SK-N-SH treated with all-trans-retinoic acid at 6 μM for 48 hours (cell line): ENCODE results near the gene PAXIP1.

Source experiments
- ATAC-seq: fragments of 200-7000 bp; cut with Tn5 transposase; 3 replicates; pipeline ENCODE4 v1.9.1; 2020; ENCODE audit warnings: mild to moderate bottlenecking, moderate library complexity
- ARNTL ChIP-seq: fragments of 450-650 bp; formaldehyde crosslinking; IDR thresholded peaks from 2 replicates; pipeline ENCODE4 v1.5.0; 2020; ENCODE audit warnings: low read depth, mild to moderate bottlenecking, moderate library complexity, borderline replicate concordance
- CREB5 ChIP-seq: fragments of 250-450 bp; sonication (Bioruptor Pico); IDR thresholded peaks from 2 replicates; pipeline ENCODE4 v1.5.1; 2020; ENCODE audit warnings: low read depth, mild to moderate bottlenecking, moderate library complexity
- CSDC2 ChIP-seq: fragments of 250-450 bp; sonication (Bioruptor Pico); IDR thresholded peaks from 2 replicates; pipeline ENCODE4 v1.5.0; 2020; ENCODE audit warnings: mild to moderate bottlenecking, moderate library complexity
- CSRNP3 ChIP-seq: fragments of 250-450 bp; sonication (Bioruptor Pico); IDR thresholded peaks from 2 replicates; pipeline ENCODE4 v1.5.1; 2021; ENCODE audit warnings: mild to moderate bottlenecking, moderate library complexity
- ESRRG ChIP-seq: fragments of 250-450 bp; sonication (Bioruptor Pico); IDR thresholded peaks from 2 replicates; pipeline ENCODE4 v1.6.1; 2021; ENCODE audit warnings: mild to moderate bottlenecking
- GLIS3 ChIP-seq: fragments of 250-450 bp; sonication (Bioruptor Pico); IDR thresholded peaks from 2 replicates; pipeline ENCODE4 v1.5.0; 2020; ENCODE audit warnings: mild to moderate bottlenecking, moderate library complexity
- ISL1 ChIP-seq: fragments of 250-450 bp; sonication (Bioruptor Pico); IDR thresholded peaks from 2 replicates; pipeline ENCODE4 v2.1.2; 2022; ENCODE audit warnings: mild to moderate bottlenecking, moderate library complexity
- OSR1 ChIP-seq: fragments of 250-450 bp; sonication (Bioruptor Pico); IDR thresholded peaks from 2 replicates; pipeline ENCODE4 v1.8.0; 2022; ENCODE audit warnings: moderate library complexity, mild to moderate bottlenecking, inconsistent platforms
- PATZ1 ChIP-seq: fragments of 250-450 bp; sonication (Bioruptor Pico); IDR thresholded peaks from 2 replicates; pipeline ENCODE4 v1.8.0; 2020; ENCODE audit warnings: mild to moderate bottlenecking, moderate library complexity, borderline replicate concordance
- POU6F1 ChIP-seq: fragments of 250-450 bp; sonication (Bioruptor Pico); IDR thresholded peaks from 2 replicates; pipeline ENCODE4 v1.8.0; 2021; ENCODE audit warnings: low read depth, mild to moderate bottlenecking, moderate library complexity, borderline replicate concordance
- PPARA ChIP-seq: fragments of 250-450 bp; sonication (Bioruptor Pico); IDR thresholded peaks from 2 replicates; pipeline ENCODE4 v1.5.0; 2020; ENCODE audit warnings: mild to moderate bottlenecking, borderline replicate concordance
- RARB ChIP-seq: fragments of 250-450 bp; sonication (Bioruptor Pico); IDR thresholded peaks from 2 replicates; pipeline ENCODE4 v1.8.0; 2021; ENCODE audit warnings: mild to moderate bottlenecking, moderate library complexity
- SNAI2 ChIP-seq: fragments of 250-450 bp; sonication (Bioruptor Pico); IDR thresholded peaks from 2 replicates; pipeline ENCODE4 v1.5.0; 2020; ENCODE audit warnings: mild to moderate bottlenecking, moderate library complexity
- TCF4 ChIP-seq: fragments of 250-450 bp; sonication (Bioruptor Pico); IDR thresholded peaks from 2 replicates; pipeline ENCODE4 v1.8.0; 2021; ENCODE audit warnings: mild to moderate bottlenecking, moderate library complexity, borderline replicate concordance
- TOX ChIP-seq: fragments of 250-450 bp; sonication (Bioruptor Pico); IDR thresholded peaks from 2 replicates; pipeline ENCODE4 v1.8.0; 2021; ENCODE audit warnings: mild to moderate bottlenecking, moderate library complexity, borderline replicate concordance
- TSHZ2 ChIP-seq: fragments of 250-450 bp; sonication (Bioruptor Pico); IDR thresholded peaks from 2 replicates; pipeline ENCODE4 v1.5.0; 2020; ENCODE audit warnings: mild to moderate bottlenecking, moderate library complexity
- ZC3H10 ChIP-seq: fragments of 250-450 bp; sonication (Bioruptor Pico); IDR thresholded peaks from 2 replicates; pipeline ENCODE4 v1.5.1; 2021; ENCODE audit warnings: mild to moderate bottlenecking, moderate library complexity
- ZFP3 ChIP-seq: fragments of 250-450 bp; sonication (Bioruptor Pico); IDR thresholded peaks from 2 replicates; pipeline ENCODE4 v1.5.0; 2020; ENCODE audit warnings: mild to moderate bottlenecking, moderate library complexity
- ZFP30 ChIP-seq: fragments of 450-650 bp; formaldehyde crosslinking; IDR thresholded peaks from 2 replicates; pipeline ENCODE4 v1.5.0; 2022; ENCODE audit warnings: mild to moderate bottlenecking, moderate library complexity
- ZNF565 ChIP-seq: fragments of 450-650 bp; formaldehyde crosslinking; conservative IDR thresholded peaks from 2 replicates; pipeline ENCODE4 v1.5.0; 2020; ENCODE audit warnings: low read depth, mild to moderate bottlenecking, moderate library complexity
- ZNF8 ChIP-seq: fragments of 450-650 bp; formaldehyde crosslinking; IDR thresholded peaks from 2 replicates; pipeline ENCODE4 v1.5.0; 2020; ENCODE audit warnings: mild to moderate bottlenecking, moderate library complexity

Gene PAXIP1

GRCh38 chr7:154909241-154910105 lies 93.5 kb downstream of the PAXIP1 start:
- ATAC-seq, result no peak
- TF ChIP-seq ZC3H10 (CRISPR knock-in tag), result no peak
- TF ChIP-seq TSHZ2 (CRISPR knock-in tag), result no peak
- TF ChIP-seq PPARA (CRISPR knock-in tag), result no peak
- no peak for TF ChIP-seq SNAI2 (CRISPR knock-in tag)
- no peak for TF ChIP-seq POU6F1 (CRISPR knock-in tag)
- TF ChIP-seq ZNF8 (CRISPR knock-in tag), result no peak
- TF ChIP-seq TOX, result no peak
- TF ChIP-seq OSR1 (CRISPR knock-in tag), result no peak
- no peak for TF ChIP-seq CREB5 (CRISPR knock-in tag)
- TF ChIP-seq ZNF565 (CRISPR knock-in tag), result no peak
- TF ChIP-seq GLIS3 (CRISPR knock-in tag), result no peak
- TF ChIP-seq ZFP30 (CRISPR knock-in tag), result no peak
- TF ChIP-seq RARB (CRISPR knock-in tag), result no peak
- no peak for TF ChIP-seq ISL1 (CRISPR knock-in tag)
- no peak for TF ChIP-seq ESRRG
- no peak for TF ChIP-seq CSRNP3
- TF ChIP-seq CSDC2 (CRISPR knock-in tag), result no peak
- no peak for TF ChIP-seq TCF4 (CRISPR knock-in tag)
- TF ChIP-seq PATZ1, result no peak
- TF ChIP-seq ZFP3 (CRISPR knock-in tag), result no peak

GRCh38 chr7:154907651-154908620 lies 95.0 kb downstream of the PAXIP1 start:
- ATAC-seq, result no peak
- TF ChIP-seq ZFP30 (CRISPR knock-in tag) (no peak), PATZ1 (no peak), ZNF565 (CRISPR knock-in tag) (no peak), POU6F1 (CRISPR knock-in tag) (no peak), ZNF8 (CRISPR knock-in tag) (no peak), ARNTL (CRISPR knock-in tag) (no peak), TOX (no peak), RARB (CRISPR knock-in tag) (no peak), CREB5 (CRISPR knock-in tag) (no peak), GLIS3 (CRISPR knock-in tag) (no peak), ZC3H10 (CRISPR knock-in tag) (no peak)
- TF ChIP-seq, all 23 proteins: peak for 0
